GM23338 (cell line): ENCODE results near the gene DOCK10. TPM values are rescaled to one million over a fixed set of nuclear protein-coding genes. Genes with fewer than 3 reads are reported as not detected.

Experiments used
- ATAC-seq: fragments of 200-7000 bp; cut with Tn5 transposase; 3 replicates; pipeline ENCODE4 v1.9.1; 2020
- DNase-seq: peaks from one replicate; pipeline ENCODE4 v3.0.0-alpha.2; 2015; ENCODE audit warnings: low spot score
- H2AFZ ChIP-seq: fragments of 200-600 bp; sonication (generic); 2 replicates; pipeline ENCODE4 v1.8.0; 2016; ENCODE audit warnings: antibody characterized with exemption, mild to moderate bottlenecking, moderate library complexity
- H3F3A ChIP-seq: fragments of 200-600 bp; sonication (generic); replicated peaks from 2 replicates; pipeline ENCODE4 v1.8.0; 2017; ENCODE audit warnings: antibody characterized with exemption, mixed run types, low read depth
- H3K27ac ChIP-seq: fragments of 200-600 bp; sonication (generic); 2 replicates; pipeline ENCODE4 v1.6.1; 2016; ENCODE audit warnings: low read depth
- H3K27me3 ChIP-seq: fragments of 200-600 bp; sonication (generic); 2 replicates; pipeline ENCODE4 v1.8.0; 2016; ENCODE audit warnings: mild to moderate bottlenecking, mixed run types, moderate library complexity; ENCODE audit not compliant: insufficient read depth
- H3K36me3 ChIP-seq: fragments of 200-600 bp; sonication (generic); 2 replicates; pipeline ENCODE4 v1.8.0; 2016; ENCODE audit warnings: mild to moderate bottlenecking; ENCODE audit not compliant: insufficient read depth
- H3K4me1 ChIP-seq: fragments of 200-600 bp; sonication (generic); 2 replicates; pipeline ENCODE4 v1.8.0; 2016; ENCODE audit warnings: mild to moderate bottlenecking, moderate library complexity; ENCODE audit not compliant: insufficient read depth
- H3K4me2 ChIP-seq: fragments of 200-600 bp; sonication (generic); 2 replicates; pipeline ENCODE4 v1.7.1; 2017; ENCODE audit warnings: mixed run types
- H3K4me3 ChIP-seq: fragments of 200-600 bp; sonication (generic); 2 replicates; pipeline ENCODE4 v1.6.1; 2016; ENCODE audit warnings: mixed run types
- H3K79me2 ChIP-seq: fragments of 200-600 bp; sonication (generic); replicated peaks from 2 replicates; pipeline ENCODE4 v1.8.0; 2017; ENCODE audit warnings: mild to moderate bottlenecking; ENCODE audit not compliant: insufficient read depth
- H3K9me2 ChIP-seq: fragments of 200-600 bp; sonication (generic); 2 replicates; pipeline ENCODE4 v1.8.0; 2017; ENCODE audit not compliant: insufficient read depth
- H4K20me1 ChIP-seq: fragments of 200-600 bp; sonication (generic); replicated peaks from 2 replicates; pipeline ENCODE4 v1.8.0; 2017; ENCODE audit warnings: mild to moderate bottlenecking; ENCODE audit not compliant: insufficient read depth
- H3K27ac Mint-ChIP-seq: 2 replicates; pipeline ENCODE4 v1.8.0; 2020; ENCODE audit warnings: inconsistent platforms, mild to moderate bottlenecking, moderate library complexity, mixed read lengths
- H3K27me3 Mint-ChIP-seq: 3 replicates; pipeline ENCODE4 v1.8.0; 2022; ENCODE audit warnings: low read depth, mild to moderate bottlenecking, moderate library complexity, mixed read lengths, inconsistent platforms; ENCODE audit not compliant: insufficient read depth, poor library complexity
- H3K36me3 Mint-ChIP-seq: 3 replicates; pipeline ENCODE4 v1.8.0; 2021; ENCODE audit warnings: low read depth, mild to moderate bottlenecking, inconsistent platforms, moderate library complexity, mixed read lengths
- H3K4me1 Mint-ChIP-seq: 3 replicates; pipeline ENCODE4 v1.8.0; 2020; ENCODE audit warnings: mild to moderate bottlenecking, inconsistent platforms, mixed read lengths
- H3K4me3 Mint-ChIP-seq: 3 replicates; pipeline ENCODE4 v1.8.0; 2021; ENCODE audit warnings: moderate library complexity, mild to moderate bottlenecking, inconsistent platforms, mixed read lengths
- H3K9me3 Mint-ChIP-seq: 3 replicates; pipeline ENCODE4 v1.8.0; 2020; ENCODE audit warnings: moderate library complexity, mild to moderate bottlenecking, inconsistent platforms, mixed read lengths
- CREB1 ChIP-seq: fragments of 250-450 bp; sonication (Bioruptor Pico); IDR thresholded peaks from 2 replicates; pipeline ENCODE4 v1.5.0; 2020; ENCODE audit warnings: low read depth, mild to moderate bottlenecking, moderate library complexity
- CTCF ChIP-seq, 2 experiments: fragments of 200-600 bp in 1 of 2; sonication (generic) in 1 of 2; conservative IDR thresholded peaks; 2 replicates each; pipeline versions ENCODE4 v1.5.1 to v1.6.1; 2016 to 2017; ENCODE audit warnings: antibody characterized with exemption in 2 of 2, low read depth in 2 of 2, mild to moderate bottlenecking in 2 of 2, moderate library complexity in 1 of 2
- ETS1 ChIP-seq: IDR thresholded peaks from 2 replicates; pipeline ENCODE4 v1.6.1; 2016; ENCODE audit warnings: antibody characterized with exemption
- EZH2 ChIP-seq: fragments of 200-600 bp; sonication (generic); IDR thresholded peaks from one replicate; pipeline ENCODE4 v1.8.0; 2017; ENCODE audit warnings: antibody characterized with exemption, mild to moderate bottlenecking, low read depth; ENCODE audit not compliant: unreplicated experiment
- EZH2phosphoT487 ChIP-seq: fragments of 200-600 bp; sonication (generic); IDR thresholded peaks from one replicate; pipeline ENCODE4 v1.8.1; 2018; ENCODE audit warnings: antibody characterized with exemption; ENCODE audit not compliant: unreplicated experiment
- JUNB ChIP-seq: IDR thresholded peaks from one replicate; pipeline ENCODE4 v1.6.1; 2016; ENCODE audit warnings: antibody characterized with exemption; ENCODE audit not compliant: unreplicated experiment
- NANOG ChIP-seq: IDR thresholded peaks from 2 replicates; pipeline ENCODE4 v1.6.1; 2016; ENCODE audit warnings: antibody characterized with exemption, borderline replicate concordance
- POLR2AphosphoS5 ChIP-seq: IDR thresholded peaks from 2 replicates; pipeline ENCODE4 v1.6.1; 2016; ENCODE audit warnings: antibody characterized with exemption, low read depth
- REST ChIP-seq: IDR thresholded peaks from one replicate; pipeline ENCODE4 v1.6.1; 2018; ENCODE audit warnings: antibody characterized with exemption; ENCODE audit not compliant: unreplicated experiment
- STAT1 ChIP-seq: IDR thresholded peaks from one replicate; pipeline ENCODE4 v1.6.1; 2016; ENCODE audit warnings: antibody characterized with exemption; ENCODE audit not compliant: unreplicated experiment
- ZNF114 ChIP-seq: fragments of 250-450 bp; sonication (Bioruptor Pico); IDR thresholded peaks from 2 replicates; pipeline ENCODE4 v1.5.0; 2020; ENCODE audit warnings: mild to moderate bottlenecking, moderate library complexity
- ZNF331 ChIP-seq: fragments of 250-450 bp; sonication (Bioruptor Pico); IDR thresholded peaks from 2 replicates; pipeline ENCODE4 v1.5.0; 2020; ENCODE audit warnings: low read depth, mild to moderate bottlenecking, moderate library complexity
- ZNF462 ChIP-seq: fragments of 250-450 bp; sonication (Bioruptor Pico); IDR thresholded peaks from 2 replicates; pipeline ENCODE4 v1.5.0; 2020; ENCODE audit warnings: mild to moderate bottlenecking, moderate library complexity
- polyA plus RNA-seq: library from polyadenylated mRNA; unstranded; fragments of >200 nt; fragmentation: Nextera tagmentation; extraction: Ambion mirVana; gene quantifications from 2 replicates; pipeline ENCODE4 v1.2.1, GENCODE V29; 2016
- total RNA-seq: library from RNA; depleted of rRNA; stranded (reverse); fragments of >200 nt; shearing (Covaris generic); gene quantifications from 2 replicates; pipeline ENCODE4 v1.2.3, GENCODE V29; 2014

DOCK10 gene
- total and polyA plus RNA-seq, 2 experiments from 2014 or later, result 1.0 to 1.7 TPM

GRCh38 chr2:225074366-225074765 is 32.1 kb upstream of the DOCK10 start:
- H4K20me1 ChIP-seq, result no peaks in the 10 kb centered on the region
- Mint-ChIP-seq H3K36me3 (no peaks in the 10 kb centered on the region), H3K4me1 (peaks cover 23% of the 10 kb centered on the region), H3K27me3 (peaks cover 4% of the 10 kb centered on the region), H3K9me3 (no peaks in the 10 kb centered on the region), H3K4me3 (no peak overlapping the region), H3K27ac (no peak overlapping the region)
- no peaks in the 10 kb centered on the region for H3K27me3 ChIP-seq
- H3K36me3 ChIP-seq, result no peaks in the 10 kb centered on the region
- TF ChIP-seq JUNB, result no peak
- no peak for TF ChIP-seq CTCF (conservative IDR thresholded peaks at IDR 0.05; ENCODE audit: low read depth in 2 of 2)
- TF ChIP-seq ZNF331 (CRISPR knock-in tag), result no peak
- no peak for TF ChIP-seq ZNF462 (CRISPR knock-in tag)
- no peak for TF ChIP-seq EZH2
- TF ChIP-seq CREB1 (CRISPR knock-in tag), result no peak
- TF ChIP-seq EZH2phosphoT487, result no peak
- TF ChIP-seq POLR2AphosphoS5, result no peak
- no peak for TF ChIP-seq ZNF114 (CRISPR knock-in tag)
- TF ChIP-seq ETS1, result no peak
- no peak for TF ChIP-seq NANOG
- TF ChIP-seq REST, result no peak
- TF ChIP-seq STAT1, result no peak
- H3K27ac ChIP-seq, result no peak overlapping the region
- peaks cover 9% of the 10 kb centered on the region; the same call in 1 of the 2 replicates for H3K9me2 ChIP-seq
- H3K4me1 ChIP-seq, result peaks cover 16% of the 10 kb centered on the region; the same call in 1 of the 2 replicates
- no peak for DNase-seq
- no peak overlapping the region for H3K4me3 ChIP-seq
- H3K79me2 ChIP-seq, result no peaks in the 10 kb centered on the region
- no peak overlapping the region for H3K4me2 ChIP-seq
- no peaks in the 10 kb centered on the region for H3F3A ChIP-seq
- ATAC-seq, result no peak
- H2AFZ ChIP-seq, result no peak overlapping the region
